Measurements from ENCODE around the gene MPDZ.

The MPDZ gene

GRCh38 chr9:13179257-13179656 lies 100.2 kb downstream of the MPDZ start:
- DNase-seq, result no peak

GRCh38 chr9:13175732-13176131 lies 103.8 kb downstream of the MPDZ start:
- DNase-seq, result no peak

GRCh38 chr9:13174906-13175639 lies 104.4 kb downstream of the MPDZ start:
- DNase-seq, result no peak

GRCh38 chr9:13173553-13173952 lies 105.9 kb downstream of the MPDZ start:
- DNase-seq, result no peak

- no peak for DNase-seq
These were observed 108.2 kb downstream of the MPDZ start for GRCh38 chr9:13171261-13171660.

- no peak for DNase-seq
These were observed 112.5 kb downstream of the MPDZ start for GRCh38 chr9:13166996-13167395.

GRCh38 chr9:13165956-13166355 lies 113.5 kb downstream of the MPDZ start:
- DNase-seq, result no peak

GRCh38 chr9:13165236-13165945 lies 114.1 kb downstream of the MPDZ start:
- no peak for DNase-seq

GRCh38 chr9:13163946-13164345 lies 115.5 kb downstream of the MPDZ start:
- no peak for DNase-seq

- DNase-seq, result no peak
These were observed 116.2 kb downstream of the MPDZ start for GRCh38 chr9:13163287-13163686.

GRCh38 chr9:13160051-13160450 lies 119.4 kb downstream of the MPDZ start:
- DNase-seq, result no peak

- no peak for DNase-seq
These were observed 120.5 kb downstream of the MPDZ start for GRCh38 chr9:13158986-13159385.

GRCh38 chr9:13151489-13151888 lies 128.0 kb downstream of the MPDZ start:
- DNase-seq, result no peak

GRCh38 chr9:13149454-13149853 lies 130.0 kb downstream of the MPDZ start:
- no peak for DNase-seq

GRCh38 chr9:13146840-13147239 lies 132.7 kb downstream of the MPDZ start:
- DNase-seq, result no peak

GRCh38 chr9:13145340-13145739 lies 134.2 kb downstream of the MPDZ start:
- no peak for DNase-seq

- DNase-seq, result no peak
These were observed 135.2 kb downstream of the MPDZ start for GRCh38 chr9:13144166-13144775.

- DNase-seq, result no peak
These were observed 136.2 kb downstream of the MPDZ start for GRCh38 chr9:13143281-13143680.

- no peak for DNase-seq
These were observed 136.7 kb downstream of the MPDZ start for GRCh38 chr9:13142776-13143175.

GRCh38 chr9:13141629-13142028 lies 137.9 kb downstream of the MPDZ start:
- no peak for DNase-seq

- DNase-seq, result no peak
These were observed 138.5 kb downstream of the MPDZ start for GRCh38 chr9:13140843-13141592.

- no peak for DNase-seq
These were observed 139.8 kb downstream of the MPDZ start for GRCh38 chr9:13139641-13140171.

- no peak for DNase-seq
These were observed 142.1 kb downstream of the MPDZ start for GRCh38 chr9:13137426-13137825.
